MM.1S (cell line): ENCODE data around the gene ZNF346.

ENCODE experiments used
- DNase-seq: peaks from one replicate; pipeline ENCODE4 v3.0.0-alpha.2; 2015
- H2AFZ ChIP-seq: fragments of 300-600 bp; sonication (generic); 2 replicates; pipeline ENCODE4 v1.6.0; 2016; ENCODE audit warnings: antibody characterized with exemption, low read length
- H3F3A ChIP-seq: fragments of 300-600 bp; sonication (generic); 2 replicates; pipeline ENCODE4 v1.6.1; 2016; ENCODE audit warnings: mild to moderate bottlenecking, antibody characterized with exemption, low read length, moderate library complexity, mixed read lengths; ENCODE audit not compliant: insufficient read depth
- H3K27ac ChIP-seq: fragments of 300-600 bp; sonication (generic); 2 replicates; pipeline ENCODE4 v1.5.1; 2016; ENCODE audit warnings: mild to moderate bottlenecking, low read length
- H3K27me3 ChIP-seq: fragments of 300-600 bp; sonication (generic); replicated peaks from 2 replicates; pipeline ENCODE4 v1.6.0; 2016; ENCODE audit warnings: low read length; ENCODE audit not compliant: insufficient read depth
- H3K36me3 ChIP-seq: fragments of 300-600 bp; sonication (generic); replicated peaks from 2 replicates; pipeline ENCODE4 v1.6.1; 2016; ENCODE audit warnings: mild to moderate bottlenecking, low read length, mixed read lengths; ENCODE audit not compliant: insufficient read depth
- H3K4me1 ChIP-seq: fragments of 300-600 bp; sonication (generic); 2 replicates; pipeline ENCODE4 v1.6.1; 2016; ENCODE audit warnings: low read length, mixed read lengths
- H3K4me2 ChIP-seq: fragments of 300-600 bp; sonication (generic); 2 replicates; pipeline ENCODE4 v1.6.0; 2016; ENCODE audit warnings: low read depth, low read length
- H3K4me3 ChIP-seq: fragments of 300-600 bp; sonication (generic); 2 replicates; pipeline ENCODE4 v1.5.1; 2016; ENCODE audit warnings: low read length, mixed read lengths
- H3K79me2 ChIP-seq: fragments of 300-600 bp; sonication (generic); 2 replicates; pipeline ENCODE4 v1.6.1; 2016; ENCODE audit warnings: mixed run types, low read length, mixed read lengths
- H3K9ac ChIP-seq: fragments of 300-600 bp; sonication (generic); 2 replicates; pipeline ENCODE4 v1.6.1; 2016; ENCODE audit warnings: low read length, mixed read lengths
- H3K9me2 ChIP-seq: fragments of 300-600 bp; sonication (generic); replicated peaks from 2 replicates; pipeline ENCODE4 v1.6.1; 2016; ENCODE audit warnings: mild to moderate bottlenecking, low read length, mixed read lengths; ENCODE audit not compliant: insufficient read depth
- H3K9me3 ChIP-seq: fragments of 300-600 bp; sonication (generic); replicated peaks from 2 replicates; pipeline ENCODE4 v1.6.1; 2016; ENCODE audit warnings: mild to moderate bottlenecking, low read length, mixed read lengths; ENCODE audit not compliant: insufficient read depth
- H4K20me1 ChIP-seq: fragments of 300-600 bp; sonication (generic); 2 replicates; pipeline ENCODE4 v1.6.1; 2016; ENCODE audit warnings: mild to moderate bottlenecking, low read length, moderate library complexity, mixed read lengths; ENCODE audit not compliant: insufficient read depth
- EZH2 ChIP-seq: fragments of 300-600 bp; sonication (generic); optimal IDR thresholded peaks from 2 replicates; pipeline ENCODE3; 2017; ENCODE audit warnings: low read depth, mild to moderate bottlenecking, antibody characterized with exemption, low read length, mixed read lengths
- EZH2phosphoT487 ChIP-seq: fragments of 300-600 bp; sonication (generic); IDR thresholded peaks from 2 replicates; pipeline ENCODE4 v1.6.1; 2018; ENCODE audit warnings: antibody characterized with exemption, low read length
- TF ChIP-seq, protein P1 (sequence below): fragments of 300-600 bp; sonication (generic); IDR thresholded peaks from 2 replicates; pipeline ENCODE4 v1.5.1; 2016; ENCODE audit warnings: antibody characterized with exemption, low read length, mixed read lengths

ZNF346 gene

DNA sequence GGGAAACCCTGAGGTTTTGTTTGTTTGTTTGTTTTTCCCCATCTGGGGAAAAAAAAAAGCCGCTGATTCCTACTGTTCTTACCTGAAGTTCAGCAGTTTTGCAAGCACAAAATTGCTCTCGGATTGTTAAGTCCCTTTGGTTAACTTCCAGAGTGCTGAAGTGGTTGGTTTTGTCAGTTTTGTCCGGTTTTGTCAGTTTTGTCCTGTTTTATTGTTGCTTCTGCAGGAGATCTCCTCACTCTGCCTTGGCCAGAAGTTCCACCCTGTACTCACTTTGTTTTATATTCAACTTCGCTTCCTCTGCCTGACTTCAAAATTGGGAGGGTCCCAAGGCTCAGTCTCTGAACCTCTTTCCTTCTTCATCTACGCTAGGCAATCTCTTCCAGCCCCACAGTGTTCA, 14.4 kb downstream of the ZNF346 start:
- TF ChIP-seq EZH2 (no peak), EZH2phosphoT487 (no peak)
- TF ChIP-seq, protein P1, sequence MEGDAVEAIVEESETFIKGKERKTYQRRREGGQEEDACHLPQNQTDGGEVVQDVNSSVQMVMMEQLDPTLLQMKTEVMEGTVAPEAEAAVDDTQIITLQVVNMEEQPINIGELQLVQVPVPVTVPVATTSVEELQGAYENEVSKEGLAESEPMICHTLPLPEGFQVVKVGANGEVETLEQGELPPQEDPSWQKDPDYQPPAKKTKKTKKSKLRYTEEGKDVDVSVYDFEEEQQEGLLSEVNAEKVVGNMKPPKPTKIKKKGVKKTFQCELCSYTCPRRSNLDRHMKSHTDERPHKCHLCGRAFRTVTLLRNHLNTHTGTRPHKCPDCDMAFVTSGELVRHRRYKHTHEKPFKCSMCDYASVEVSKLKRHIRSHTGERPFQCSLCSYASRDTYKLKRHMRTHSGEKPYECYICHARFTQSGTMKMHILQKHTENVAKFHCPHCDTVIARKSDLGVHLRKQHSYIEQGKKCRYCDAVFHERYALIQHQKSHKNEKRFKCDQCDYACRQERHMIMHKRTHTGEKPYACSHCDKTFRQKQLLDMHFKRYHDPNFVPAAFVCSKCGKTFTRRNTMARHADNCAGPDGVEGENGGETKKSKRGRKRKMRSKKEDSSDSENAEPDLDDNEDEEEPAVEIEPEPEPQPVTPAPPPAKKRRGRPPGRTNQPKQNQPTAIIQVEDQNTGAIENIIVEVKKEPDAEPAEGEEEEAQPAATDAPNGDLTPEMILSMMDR = no peak
- H3K9ac ChIP-seq = no peak overlapping the region
- H3F3A ChIP-seq = 0 out of 2 replicates have a peak, but pooled peaks cover 2% of the 10 kb centered on the region
- H3K4me3 ChIP-seq = no peak overlapping the region
- H3K4me2 ChIP-seq = no peak overlapping the region
- H3K27me3 ChIP-seq = no peaks in the 10 kb centered on the region
- no peaks in the 10 kb centered on the region for H3K36me3 ChIP-seq
- no peak overlapping the region for H2AFZ ChIP-seq
- H3K27ac ChIP-seq = no peak overlapping the region
- H4K20me1 ChIP-seq = no peaks in the 10 kb centered on the region
- peaks cover 34% of the 10 kb centered on the region for H3K79me2 ChIP-seq
- no peaks in the 10 kb centered on the region for H3K9me3 ChIP-seq
- H3K9me2 ChIP-seq = no peaks in the 10 kb centered on the region
- no peaks in the 10 kb centered on the region for H3K4me1 ChIP-seq
- no peak for DNase-seq

GRCh38 chr5:177040814-177041420, 18.4 kb downstream of the ZNF346 start:
- no peak for DNase-seq
- no peaks in the 10 kb centered on the region for H3K9me3 ChIP-seq
- H3F3A ChIP-seq = 0 out of 2 replicates have a peak, but pooled peaks cover 2% of the 10 kb centered on the region
- H3K9me2 ChIP-seq = no peaks in the 10 kb centered on the region
- no peaks in the 10 kb centered on the region for H4K20me1 ChIP-seq
- H3K27ac ChIP-seq = no peak overlapping the region
- no peaks in the 10 kb centered on the region for H3K36me3 ChIP-seq
- TF ChIP-seq EZH2 (no peak), EZH2phosphoT487 (no peak)
- TF ChIP-seq, protein P1 = no peak
- no peak overlapping the region for H3K4me3 ChIP-seq
- H3K9ac ChIP-seq = no peak overlapping the region
- no peaks in the 10 kb centered on the region for H3K27me3 ChIP-seq
- H2AFZ ChIP-seq = no peak overlapping the region
- H3K4me2 ChIP-seq = no peak overlapping the region
- H3K79me2 ChIP-seq = peaks cover 19% of the 10 kb centered on the region
- H3K4me1 ChIP-seq = no peaks in the 10 kb centered on the region

- H3K4me2 ChIP-seq = no peak overlapping the region
- no peak overlapping the region for H3K9ac ChIP-seq
- no peaks in the 10 kb centered on the region for H3K9me3 ChIP-seq
- H3K4me1 ChIP-seq = no peaks in the 10 kb centered on the region
- H3K27ac ChIP-seq = no peak overlapping the region
- TF ChIP-seq EZH2phosphoT487 (no peak), EZH2 (no peak)
- TF ChIP-seq, protein P1 = no peak
- no peaks in the 10 kb centered on the region for H3K9me2 ChIP-seq
- H3K36me3 ChIP-seq = no peaks in the 10 kb centered on the region
- H3F3A ChIP-seq = 0 out of 2 replicates have a peak, but pooled peaks cover 2% of the 10 kb centered on the region
- H4K20me1 ChIP-seq = no peaks in the 10 kb centered on the region
- peaks cover 9% of the 10 kb centered on the region; the same call in 1 of the 2 replicates for H3K79me2 ChIP-seq
- no peak overlapping the region for H2AFZ ChIP-seq
- no peak for DNase-seq
- H3K4me3 ChIP-seq = no peak overlapping the region
- H3K27me3 ChIP-seq = no peaks in the 10 kb centered on the region
These were observed 19.4 kb downstream of the ZNF346 start for GRCh38 chr5:177041936-177042335.
